SIG-M5 (cell line): ENCODE measurements around the gene RGS11.
A peak's percentile ranks its signal among the peaks of the same experiment; 100 is the strongest.

ENCODE experiments used
- DNase-seq: peaks from one replicate; lab custom pipeline; 2025; lab: John Stamatoyannopoulos, UW

Gene RGS11

GRCh38 chr16:229731-230281 lies 45.9 kb downstream of the RGS11 start:
- DNase-seq, result no peak

GRCh38 chr16:228852-229730 lies 46.7 kb downstream of the RGS11 start, which contains the start of gene LUC7L:
TSS of gene LUC7L (minus strand) at chr16:229449. CDS start at chr16:229339, 110 bp downstream.
- peak; percentile 23 for DNase-seq

GRCh38 chr16:228151-228851 lies 47.4 kb downstream of the RGS11 start:
- no peak for DNase-seq

GRCh38 chr16:220021-220420 lies 55.7 kb downstream of the RGS11 start:
- DNase-seq, result no peak
